Stimulated activated CD4-positive, alpha-beta T cell treated with anti-CD3 and anti-CD28 coated beads, Interleukin-12 subunit alpha, Interleukin-12 subunit beta, amount 100 ng/mL, for 48 hours (primary cell): ENCODE data around the gene ATAD5.
"Not testable (repeated sequence)": the region's sequence is repeated elsewhere in the genome, so short reads cannot be mapped to it uniquely, and the experiment has no call there.

Experiments used
- DNase-seq, 3 donors: peaks; one replicate each; pipeline ENCODE4 v3.0.0-alpha.2; 2020; ENCODE audit warnings: low read depth in 2 of 3, low spot score in 1 of 3

Gene ATAD5, protein sequence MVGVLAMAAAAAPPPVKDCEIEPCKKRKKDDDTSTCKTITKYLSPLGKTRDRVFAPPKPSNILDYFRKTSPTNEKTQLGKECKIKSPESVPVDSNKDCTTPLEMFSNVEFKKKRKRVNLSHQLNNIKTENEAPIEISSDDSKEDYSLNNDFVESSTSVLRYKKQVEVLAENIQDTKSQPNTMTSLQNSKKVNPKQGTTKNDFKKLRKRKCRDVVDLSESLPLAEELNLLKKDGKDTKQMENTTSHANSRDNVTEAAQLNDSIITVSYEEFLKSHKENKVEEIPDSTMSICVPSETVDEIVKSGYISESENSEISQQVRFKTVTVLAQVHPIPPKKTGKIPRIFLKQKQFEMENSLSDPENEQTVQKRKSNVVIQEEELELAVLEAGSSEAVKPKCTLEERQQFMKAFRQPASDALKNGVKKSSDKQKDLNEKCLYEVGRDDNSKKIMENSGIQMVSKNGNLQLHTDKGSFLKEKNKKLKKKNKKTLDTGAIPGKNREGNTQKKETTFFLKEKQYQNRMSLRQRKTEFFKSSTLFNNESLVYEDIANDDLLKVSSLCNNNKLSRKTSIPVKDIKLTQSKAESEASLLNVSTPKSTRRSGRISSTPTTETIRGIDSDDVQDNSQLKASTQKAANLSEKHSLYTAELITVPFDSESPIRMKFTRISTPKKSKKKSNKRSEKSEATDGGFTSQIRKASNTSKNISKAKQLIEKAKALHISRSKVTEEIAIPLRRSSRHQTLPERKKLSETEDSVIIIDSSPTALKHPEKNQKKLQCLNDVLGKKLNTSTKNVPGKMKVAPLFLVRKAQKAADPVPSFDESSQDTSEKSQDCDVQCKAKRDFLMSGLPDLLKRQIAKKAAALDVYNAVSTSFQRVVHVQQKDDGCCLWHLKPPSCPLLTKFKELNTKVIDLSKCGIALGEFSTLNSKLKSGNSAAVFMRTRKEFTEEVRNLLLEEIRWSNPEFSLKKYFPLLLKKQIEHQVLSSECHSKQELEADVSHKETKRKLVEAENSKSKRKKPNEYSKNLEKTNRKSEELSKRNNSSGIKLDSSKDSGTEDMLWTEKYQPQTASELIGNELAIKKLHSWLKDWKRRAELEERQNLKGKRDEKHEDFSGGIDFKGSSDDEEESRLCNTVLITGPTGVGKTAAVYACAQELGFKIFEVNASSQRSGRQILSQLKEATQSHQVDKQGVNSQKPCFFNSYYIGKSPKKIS (N-terminal part only)

DNA sequence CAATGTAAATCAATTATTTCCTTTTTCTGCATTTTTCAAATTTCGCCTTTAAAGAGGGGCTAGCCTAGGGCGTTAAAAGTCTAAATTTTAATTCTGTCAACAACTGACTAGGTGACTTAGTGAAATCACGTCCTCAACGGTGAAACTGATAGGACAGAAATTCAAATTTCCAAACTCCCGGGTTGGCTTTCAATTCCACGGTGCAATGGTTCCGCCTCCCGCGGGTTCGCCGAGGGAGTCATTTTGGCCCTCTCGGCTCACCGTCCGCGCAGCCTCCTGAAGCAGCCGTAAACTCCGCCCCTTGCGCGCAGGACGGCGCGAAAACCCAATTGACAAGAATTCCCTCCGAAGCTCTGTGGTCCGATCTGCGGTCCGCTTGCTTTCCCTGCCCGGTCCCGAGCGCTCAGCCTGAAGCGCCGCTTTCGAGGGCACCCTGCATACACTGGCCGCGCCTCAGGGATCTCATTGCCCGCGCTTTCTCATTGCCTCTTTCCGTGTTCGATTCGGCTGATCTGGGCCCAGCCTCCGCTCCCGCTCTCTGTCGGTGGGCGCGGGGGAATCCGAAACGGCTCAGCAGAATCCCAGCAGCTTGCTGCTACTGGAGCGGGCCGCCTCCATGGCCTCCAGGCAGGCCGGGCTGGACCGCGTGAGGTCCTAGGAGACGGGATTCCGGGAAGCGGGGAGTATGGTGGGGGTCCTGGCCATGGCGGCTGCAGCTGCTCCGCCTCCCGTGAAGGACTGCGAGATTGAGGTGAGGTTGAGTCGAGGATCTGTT lies at the start of gene ATAD5:
ATAD5 (plus strand) TSS at position 304 of the 775 bp plus-strand sequence; CDS start at position 686, 382 bp downstream.
- DNase-seq, result peak; percentile 81 to 89 (median 82)

DNA sequence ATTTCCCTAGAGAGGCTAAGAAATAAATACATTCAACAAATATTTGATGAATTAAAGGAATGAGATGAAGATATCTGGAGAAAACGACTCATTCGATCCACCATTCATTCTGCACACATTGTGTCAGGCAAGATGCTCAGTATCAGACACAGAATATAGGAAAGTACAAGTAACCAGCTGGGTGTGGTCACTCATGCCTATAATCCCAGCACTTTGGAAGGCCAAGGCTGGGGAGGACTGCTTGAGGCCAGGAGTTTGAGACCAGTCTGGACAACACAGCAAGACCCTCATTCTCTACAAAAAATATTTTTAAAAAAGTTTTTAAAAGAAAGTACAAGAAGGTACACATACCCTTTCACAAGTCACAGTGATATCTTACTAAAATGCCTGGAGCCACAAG lies 49.6 kb upstream of the ATAD5 start:
- no peak for DNase-seq

DNA sequence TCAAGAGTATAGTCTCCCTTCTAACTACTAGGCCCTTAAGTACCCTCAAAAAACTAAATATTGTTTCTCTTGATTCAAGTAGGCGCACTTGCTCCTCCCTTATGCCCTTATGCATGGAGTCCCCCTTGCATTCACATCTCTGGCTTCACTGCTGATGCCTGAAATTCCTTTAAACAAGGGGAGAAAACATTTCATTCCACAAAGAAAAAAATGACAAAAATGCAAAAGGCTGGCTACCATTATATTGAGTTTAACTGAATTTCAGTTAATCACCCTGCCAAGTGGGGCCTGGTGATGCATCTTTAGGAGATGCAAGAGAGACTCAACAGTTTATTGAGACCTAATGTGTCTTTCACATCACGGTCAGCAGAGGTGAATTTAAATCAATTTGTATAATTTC lies 42.8 kb upstream of the ATAD5 start:
- no peak for DNase-seq

DNA sequence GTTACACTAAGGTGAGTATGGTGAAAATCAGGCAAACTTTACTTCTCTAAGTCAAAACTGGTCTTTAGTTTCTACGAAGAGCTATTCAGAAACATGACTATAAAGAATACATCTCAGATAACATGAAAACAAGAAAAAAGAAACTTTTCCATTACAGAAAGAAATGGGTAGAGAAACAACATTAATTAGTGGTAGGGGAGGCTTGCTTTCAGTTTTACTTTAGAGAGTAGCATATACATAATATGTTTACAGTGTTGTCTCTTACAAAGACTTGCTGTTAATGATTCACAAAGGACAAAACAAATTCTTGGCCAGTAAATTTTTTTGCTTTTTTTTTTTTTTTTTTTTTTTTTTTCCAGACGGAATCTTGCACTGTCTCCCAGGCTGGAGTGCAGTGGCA lies 41.5 kb upstream of the ATAD5 start:
- no peak for DNase-seq

DNA sequence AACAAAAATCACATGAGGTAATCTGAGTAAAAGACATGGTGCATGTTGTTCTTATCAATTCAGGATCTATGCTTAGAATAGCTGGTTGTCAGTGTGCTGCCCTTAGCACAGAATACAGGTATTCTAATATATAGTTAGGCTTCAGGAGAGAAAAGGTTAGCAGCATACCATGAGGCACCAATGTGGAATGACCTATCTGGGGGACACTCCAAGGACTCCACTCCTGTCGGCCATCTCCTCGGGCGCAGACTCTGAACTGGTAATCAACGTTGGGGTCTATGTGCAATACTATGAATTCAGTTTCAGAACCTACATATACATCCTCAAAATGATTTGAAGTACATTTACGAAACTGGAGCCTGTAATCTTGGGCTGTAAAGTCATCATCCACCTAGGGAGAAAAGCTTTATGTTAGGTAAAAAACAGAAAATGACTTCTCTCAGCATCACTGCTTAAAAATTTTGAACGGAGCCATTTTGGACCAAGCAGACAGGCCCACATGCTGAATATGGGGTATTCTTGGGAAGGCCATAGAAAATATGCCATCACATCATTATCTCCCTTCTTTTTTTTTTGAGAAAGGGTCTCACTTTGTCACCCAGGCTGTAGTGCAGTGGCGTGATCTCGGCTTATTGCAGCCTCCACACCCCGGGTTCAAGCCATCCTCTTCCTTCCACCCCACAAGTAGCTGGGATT lies 38.3 kb upstream of the ATAD5 start:
- DNase-seq, result no peak

DNA sequence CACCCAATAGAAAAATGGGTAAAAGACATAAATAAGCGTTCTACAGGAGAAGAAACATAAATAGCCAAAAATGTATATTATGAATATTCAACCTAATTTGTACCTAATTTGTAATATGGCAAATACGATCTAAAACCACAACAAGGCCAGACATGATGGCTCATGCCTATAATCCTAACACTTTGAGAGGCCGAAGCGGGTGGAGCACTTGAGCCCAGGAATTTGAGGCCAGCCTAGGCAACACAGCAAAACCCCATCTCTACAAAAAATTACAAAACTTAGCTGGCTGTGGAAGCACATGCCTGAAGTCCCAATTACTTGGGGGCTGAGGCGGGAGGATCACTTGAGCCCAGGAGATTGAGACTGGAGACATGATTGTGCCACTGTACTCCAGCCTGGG lies 37.4 kb upstream of the ATAD5 start:
- DNase-seq, result no peak

DNA sequence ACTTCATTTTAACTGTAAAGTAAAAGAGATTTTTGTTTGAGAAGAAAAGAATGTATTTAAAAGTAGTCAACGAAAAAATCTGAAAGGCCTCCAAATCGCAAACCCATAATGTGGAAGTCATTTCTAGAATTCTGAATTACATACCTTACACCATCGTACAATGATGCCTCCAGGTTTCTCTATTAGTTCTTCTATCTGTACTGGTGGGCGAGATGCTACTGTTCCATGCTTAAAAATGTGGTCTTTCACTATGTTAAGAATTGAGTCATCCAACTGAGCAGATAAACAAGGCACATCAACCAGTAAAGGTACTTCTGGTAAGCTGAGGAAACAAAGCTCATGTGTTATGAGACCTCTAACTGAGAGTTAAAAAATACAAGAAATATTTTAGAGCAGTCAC lies 35.8 kb upstream of the ATAD5 start:
- DNase-seq, result no peak

DNA sequence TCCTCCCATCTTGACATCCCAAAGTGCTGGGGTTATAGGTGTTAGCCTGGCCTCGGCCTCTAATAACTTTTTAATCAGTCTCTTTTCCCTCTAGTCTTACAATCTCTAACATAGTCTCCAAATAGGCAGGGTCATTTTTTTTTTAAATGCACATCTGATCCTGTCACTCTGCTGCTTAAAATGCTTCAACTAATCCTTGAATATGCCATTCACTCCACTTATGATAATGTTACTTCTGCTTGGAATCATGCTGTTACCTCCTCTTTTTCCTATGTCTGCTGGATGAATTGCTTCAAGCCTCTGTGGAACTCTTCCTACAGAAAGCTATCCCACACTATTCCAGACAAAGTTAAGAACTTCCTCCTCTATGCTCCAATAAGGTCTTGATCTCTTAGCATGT lies 30.1 kb upstream of the ATAD5 start:
- no peak for DNase-seq

DNA sequence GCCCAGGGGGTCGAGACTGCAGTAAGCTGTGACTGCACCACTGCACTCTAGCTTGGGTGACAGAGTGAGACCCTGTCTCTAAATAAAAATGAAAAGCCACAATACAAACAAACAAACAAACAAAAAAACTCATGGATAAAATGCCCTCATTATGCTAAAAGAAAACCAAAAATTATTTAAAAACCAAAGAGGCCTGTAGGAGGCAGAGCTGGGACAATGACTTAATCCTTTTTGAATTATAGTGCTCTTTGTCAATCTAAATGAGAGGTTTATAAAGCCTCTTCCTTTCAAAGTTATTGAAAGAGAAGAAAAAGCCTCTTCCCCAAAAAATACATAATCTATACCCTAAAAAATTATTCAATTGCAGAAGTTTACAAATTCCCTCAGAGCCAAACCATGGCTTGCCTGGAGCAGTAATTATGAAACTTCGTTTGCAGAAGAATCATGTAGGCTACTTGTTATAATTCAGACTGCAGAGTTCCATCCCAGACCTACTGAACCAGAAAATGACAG lies 25.8 kb upstream of the ATAD5 start:
- DNase-seq, result no peak

DNA sequence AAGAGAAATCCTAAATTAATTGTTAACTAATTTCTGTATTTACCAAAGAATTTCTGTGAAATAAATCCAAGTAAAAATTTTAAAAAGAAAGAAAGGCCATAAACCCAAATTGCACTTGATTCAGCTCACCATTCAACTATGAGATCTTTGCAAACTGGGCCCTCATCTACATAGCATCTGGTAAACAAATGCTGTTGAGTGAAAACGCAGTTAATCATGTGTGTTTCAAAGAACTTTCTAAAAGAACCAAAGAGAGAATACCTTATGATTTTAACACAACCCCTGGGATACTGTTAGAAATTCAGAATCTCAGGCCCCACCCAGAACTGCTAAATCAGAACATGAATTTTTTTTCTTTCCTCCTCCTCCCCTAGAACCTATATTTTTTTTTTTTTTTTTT lies 23.9 kb upstream of the ATAD5 start:
- no peak for DNase-seq

DNA sequence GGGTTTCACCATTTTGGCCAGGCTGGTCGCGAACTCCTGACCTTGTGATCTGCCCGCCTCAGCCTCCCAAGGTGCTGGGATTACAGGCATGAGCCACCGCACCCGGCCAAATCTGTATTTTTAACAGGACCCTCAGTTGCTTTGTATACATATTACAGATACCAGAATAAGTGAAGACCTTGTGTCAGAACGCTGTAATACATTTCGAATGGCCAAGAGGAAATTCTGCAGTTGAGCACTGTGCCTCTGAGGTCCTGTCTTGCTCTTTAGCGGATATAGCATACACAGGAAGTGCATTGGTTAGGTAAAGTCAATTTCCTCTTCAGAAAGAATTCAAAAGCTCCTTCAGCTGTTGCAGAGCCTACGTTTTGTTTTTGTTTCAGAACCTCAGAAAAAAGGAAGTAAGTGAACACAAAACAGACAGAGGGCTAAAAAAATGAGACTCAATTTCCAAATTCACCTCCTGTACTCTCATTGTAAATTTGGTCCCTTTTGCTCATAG lies 22.9 kb upstream of the ATAD5 start:
- no peak for DNase-seq

DNA sequence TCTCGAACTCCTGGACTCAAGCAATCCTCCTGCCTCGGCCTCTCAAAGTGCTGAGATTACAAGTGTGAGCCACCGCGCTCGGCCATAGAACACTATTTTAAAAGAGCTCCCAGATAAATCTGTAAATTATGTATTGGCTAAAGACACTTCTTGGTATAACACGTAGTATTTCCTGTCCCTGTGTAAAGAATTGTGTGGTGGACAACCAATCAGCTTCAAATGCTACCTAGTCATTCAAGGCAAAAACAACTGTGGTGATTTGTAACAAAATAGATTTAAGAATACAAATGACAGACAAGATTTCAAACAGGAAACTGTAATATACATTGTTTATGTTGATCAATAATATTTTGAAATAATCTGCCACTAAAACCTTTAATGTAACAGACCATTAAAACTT lies 21.9 kb upstream of the ATAD5 start:
- DNase-seq, result no peak

DNA sequence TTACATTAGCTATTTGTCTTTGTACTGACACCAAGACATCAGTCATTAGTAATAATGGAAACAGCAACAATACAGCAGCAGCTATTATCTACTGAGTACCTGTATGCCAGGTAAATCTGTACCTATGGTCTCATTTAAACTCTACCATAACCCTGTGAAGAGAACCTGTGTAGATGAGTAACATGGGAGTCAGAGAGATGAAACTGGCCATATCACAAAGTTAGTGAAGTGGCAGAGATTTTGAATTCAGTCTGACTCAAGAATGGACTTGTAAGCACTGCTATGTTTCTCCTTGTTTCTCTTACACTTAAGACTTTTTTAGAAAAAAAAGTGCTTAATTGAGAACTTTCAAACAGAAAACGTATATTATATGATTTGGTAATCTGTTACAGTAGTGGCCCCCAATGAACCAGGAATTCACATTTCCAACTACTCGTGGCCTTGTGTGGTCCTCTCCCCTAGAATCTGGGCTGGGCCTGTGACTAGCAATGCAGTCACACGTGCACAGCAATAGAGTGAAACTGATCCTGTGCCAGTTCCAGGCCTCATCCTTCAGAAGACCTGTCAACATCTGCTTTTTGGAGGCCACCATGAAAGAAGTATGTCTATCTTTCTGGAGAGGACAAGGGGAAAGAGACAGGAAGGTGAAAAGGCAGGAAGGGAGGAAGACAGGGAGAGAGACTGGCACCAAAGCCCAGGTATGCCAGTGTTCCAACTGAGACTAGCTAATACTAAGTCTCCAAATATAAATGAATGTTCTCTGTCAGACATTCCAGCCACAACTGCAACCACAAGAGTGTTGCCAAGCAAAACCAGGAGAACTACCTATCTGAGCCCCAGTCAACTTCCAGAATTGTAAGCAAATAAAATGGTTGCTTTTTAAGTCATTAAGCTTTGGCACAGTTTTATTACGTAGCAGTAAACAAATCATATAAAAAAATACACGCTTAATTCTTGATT lies 19.3 kb upstream of the ATAD5 start:
- DNase-seq, result no peak

DNA sequence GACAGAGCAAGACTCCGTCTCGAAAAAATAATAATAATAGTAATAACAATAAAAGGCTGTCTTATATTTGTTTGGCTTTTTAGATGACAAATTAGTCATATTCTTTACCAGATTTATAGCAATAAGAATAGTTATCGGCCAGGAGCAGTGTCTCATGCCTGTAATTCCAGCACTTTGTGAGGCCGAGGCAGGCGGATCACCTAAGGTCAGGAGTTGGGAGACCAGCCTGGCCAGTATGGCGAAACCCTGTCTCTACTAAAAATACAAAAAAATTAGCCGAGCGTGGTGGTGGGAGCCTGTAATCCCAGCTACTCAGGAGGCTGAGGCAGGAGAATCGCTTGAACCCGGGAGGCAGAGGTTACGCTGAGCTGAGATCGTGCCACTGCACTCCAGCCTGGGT lies 17.5 kb upstream of the ATAD5 start:
- not testable (repeated sequence) for DNase-seq

DNA sequence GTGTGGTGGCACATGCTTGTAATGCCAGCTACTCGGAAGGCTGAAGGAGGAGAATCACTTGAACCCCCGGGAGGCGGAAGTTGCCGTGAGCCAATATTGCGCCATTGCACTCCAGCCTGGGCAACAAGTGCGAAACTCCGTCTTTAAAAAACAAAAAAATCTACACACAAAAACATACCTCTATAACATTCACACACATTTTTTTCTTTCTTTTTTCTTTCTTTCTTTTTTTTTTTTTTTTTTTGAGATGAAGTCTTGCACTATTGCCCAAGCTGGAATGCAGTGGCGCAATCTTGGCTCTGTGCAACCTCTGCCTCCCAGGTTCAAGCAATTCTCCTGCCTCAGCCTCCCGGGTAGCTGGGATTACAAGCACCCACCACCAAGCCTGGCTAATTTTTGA lies 16.9 kb upstream of the ATAD5 start:
- not testable (repeated sequence) for DNase-seq

DNA sequence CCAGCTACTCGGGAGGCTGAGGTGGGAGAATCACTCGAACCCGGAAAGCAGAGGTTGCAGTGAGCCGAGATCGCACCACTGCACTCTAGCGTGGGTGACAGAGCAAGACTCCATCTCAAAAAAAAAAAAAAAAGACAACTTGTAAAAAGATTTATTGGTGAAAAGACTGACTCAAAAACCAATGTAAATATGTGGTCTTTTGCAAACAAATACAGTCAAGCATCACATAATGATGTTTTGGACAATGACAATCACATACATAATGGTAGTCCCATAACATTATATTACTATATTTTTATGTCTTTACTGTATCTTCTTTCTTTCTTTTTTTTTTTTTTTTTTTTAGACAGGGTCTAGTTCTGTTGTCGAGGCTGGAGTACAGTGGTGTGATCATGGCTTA lies 15.6 kb upstream of the ATAD5 start:
- no peak for DNase-seq

DNA sequence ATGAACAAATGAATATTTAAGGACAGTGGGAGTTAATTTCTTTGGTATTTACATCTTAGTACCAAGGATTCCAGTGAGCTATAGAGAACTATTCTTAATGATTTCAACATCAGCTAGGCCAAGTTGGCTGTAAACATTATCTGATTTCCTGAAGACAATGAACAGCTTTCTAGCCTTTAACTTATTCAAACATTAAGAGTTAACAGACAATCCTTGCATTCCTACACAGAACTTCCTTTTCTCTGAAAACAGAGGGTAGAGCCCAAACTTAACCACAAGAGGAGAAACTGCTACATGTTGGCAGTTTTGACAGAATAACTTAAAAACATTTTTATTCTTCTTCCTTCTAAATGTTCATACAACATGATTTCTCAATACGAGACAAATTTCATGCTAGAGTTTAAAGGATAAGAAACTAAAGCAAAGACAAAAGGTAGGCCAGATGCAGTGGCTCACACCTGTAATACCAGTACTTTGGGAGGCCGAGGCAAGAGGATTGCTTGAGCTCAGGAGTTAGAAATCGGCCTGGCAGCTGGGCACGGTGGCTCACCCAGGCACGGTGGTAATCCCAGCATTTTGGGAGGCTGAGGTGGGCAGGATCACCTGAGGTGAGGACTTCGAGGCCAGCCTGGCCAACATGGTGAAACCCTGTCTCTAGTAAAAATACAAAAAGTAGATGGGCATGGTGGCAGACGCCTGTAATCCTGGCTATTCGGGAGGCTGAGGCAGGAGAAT lies 11.6 kb upstream of the ATAD5 start:
- no peak for DNase-seq
